Fibroblast of skin of right biceps (primary cell): Measurements from ENCODE around the gene SLC16A3.
"Not testable (repeated sequence)": the region's sequence is repeated elsewhere in the genome, so short reads cannot be mapped to it uniquely, and the experiment has no call there.

Source experiments
- DNase-seq: peaks from one replicate; pipeline ENCODE4 v3.0.0-alpha.2; 2013

Gene SLC16A3

DNA sequence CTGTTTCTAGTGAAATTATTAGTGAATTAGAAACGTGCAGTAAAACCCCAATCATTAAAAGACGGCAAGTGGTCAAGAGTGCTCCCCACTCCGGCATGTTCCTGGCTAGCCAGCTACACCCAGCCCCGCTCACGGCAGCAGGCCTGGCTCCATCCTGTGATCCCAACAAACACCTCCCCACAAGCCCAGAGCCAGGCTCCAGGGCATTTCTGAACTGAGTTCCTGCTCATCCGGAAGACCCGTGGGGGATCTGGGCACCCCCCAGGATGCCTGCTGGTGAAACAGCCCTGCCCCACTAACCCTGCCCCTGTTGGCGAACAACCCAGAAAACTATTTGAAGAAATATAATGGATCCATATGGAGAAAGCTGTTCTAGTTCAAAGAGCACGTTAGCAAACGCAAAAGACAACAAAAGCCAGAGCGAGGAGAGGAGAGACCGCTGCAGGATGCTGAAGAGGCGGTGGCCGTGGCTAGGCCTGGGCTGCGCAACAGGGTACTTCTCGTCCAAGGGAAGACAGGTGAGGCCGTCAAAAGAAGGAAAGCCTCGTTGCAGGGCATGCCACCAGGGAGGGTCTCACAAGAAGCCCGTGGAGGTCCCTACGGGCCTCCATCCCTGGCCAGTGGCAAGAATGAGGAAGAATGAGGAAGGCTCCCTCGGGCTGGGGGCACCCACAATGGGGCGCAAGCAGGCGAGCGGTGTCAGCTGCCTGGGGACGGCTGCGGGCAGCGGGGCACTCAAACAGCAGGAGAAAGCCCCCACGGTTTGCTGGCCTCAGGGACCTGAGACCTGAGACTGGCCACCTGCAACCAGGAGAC lies 19.2 kb downstream of the SLC16A3 start:
- no peak for DNase-seq

- DNase-seq: no peak
Observed at GRCh38 chr17:82248815-82249674, 20.2 kb downstream of the SLC16A3 start.

GRCh38 chr17:82249896-82250581 lies 21.2 kb downstream of the SLC16A3 start:
- no peak for DNase-seq

DNA sequence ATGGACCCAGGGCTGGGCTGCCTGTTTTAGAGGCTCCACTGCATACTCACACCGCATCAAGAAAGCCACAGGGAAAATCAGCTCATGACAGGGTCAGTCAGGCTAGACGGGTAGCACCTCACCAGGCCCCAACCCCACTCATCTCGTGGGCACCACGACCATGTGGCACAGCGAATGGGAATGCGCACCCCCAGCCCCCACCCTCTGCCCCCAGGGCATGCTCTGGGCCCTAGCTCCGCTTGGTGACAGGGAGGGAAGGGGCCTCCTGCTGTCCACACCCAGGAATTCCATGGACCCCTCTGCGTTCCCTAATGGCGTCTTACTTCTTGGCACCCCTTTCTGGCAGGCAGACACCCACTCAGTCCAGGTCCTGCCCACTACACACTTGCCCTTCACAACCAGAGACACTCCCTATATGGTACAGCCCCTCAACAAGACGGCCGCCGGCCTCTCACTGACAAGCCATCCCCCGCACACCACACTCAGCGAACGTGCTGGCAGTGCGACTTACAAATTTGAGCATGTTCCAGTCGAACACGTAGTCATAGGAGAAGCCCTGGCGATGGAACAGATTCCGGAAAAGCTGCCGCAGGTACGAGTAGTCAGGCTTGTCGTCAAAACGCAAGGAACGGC lies 22.1 kb downstream of the SLC16A3 start:
- no peak for DNase-seq

DNA sequence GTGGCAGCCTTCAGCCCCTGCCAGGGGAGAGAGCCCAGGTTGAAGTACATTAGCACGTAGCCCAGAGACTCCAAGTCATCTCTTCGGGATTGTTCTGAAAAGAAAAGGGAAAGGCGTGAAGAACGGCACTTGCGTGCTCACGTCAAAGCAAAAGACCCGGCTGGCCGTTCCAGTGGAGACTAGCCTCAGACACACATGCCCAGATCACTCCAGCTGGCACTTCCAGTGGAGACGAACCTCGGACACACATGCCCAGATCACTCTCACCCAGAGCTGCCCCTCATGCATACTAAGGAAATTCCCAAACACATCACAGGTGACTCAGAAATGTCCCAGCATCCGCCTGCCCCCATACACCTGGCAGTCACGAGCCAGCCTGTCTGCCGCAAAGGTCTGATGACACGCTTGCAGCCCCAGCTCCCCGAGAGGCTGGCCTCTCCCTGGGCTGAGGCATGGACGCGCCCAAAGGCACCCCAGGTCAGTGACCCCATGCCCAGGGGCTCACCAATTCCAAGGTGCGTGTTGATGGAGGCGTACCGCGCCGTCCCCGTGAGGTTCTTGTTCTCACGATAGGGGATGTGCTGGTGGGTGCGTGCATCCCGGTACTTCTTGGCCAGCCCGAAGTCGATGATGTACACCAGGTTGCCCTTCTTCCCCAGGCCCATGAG lies 23.8 kb downstream of the SLC16A3 start:
- no peak for DNase-seq

- DNase-seq: no peak
Observed at GRCh38 chr17:82253179-82253544, 24.3 kb downstream of the SLC16A3 start.

DNA sequence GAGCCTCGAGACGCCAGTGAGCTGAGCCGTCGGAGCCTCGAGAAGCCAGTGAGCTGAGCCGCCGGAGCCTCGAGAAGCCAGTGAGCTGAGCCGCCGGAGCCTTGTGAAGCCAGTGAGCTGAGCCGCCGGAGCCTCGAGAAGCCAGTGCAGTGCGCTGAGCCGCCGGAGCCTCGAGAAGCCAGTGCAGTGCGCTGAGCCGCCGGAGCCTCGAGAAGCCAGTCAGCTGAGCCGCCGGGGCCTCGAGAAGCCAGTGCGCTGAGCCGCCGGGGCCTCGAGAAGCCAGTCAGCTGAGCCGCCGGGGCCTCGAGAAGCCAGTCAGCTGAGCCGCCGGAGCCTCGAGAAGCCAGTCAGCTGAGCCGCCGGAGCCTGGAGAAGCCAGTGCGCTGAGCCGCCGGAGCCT lies 25.3 kb downstream of the SLC16A3 start:
- not testable (repeated sequence) for DNase-seq

DNA sequence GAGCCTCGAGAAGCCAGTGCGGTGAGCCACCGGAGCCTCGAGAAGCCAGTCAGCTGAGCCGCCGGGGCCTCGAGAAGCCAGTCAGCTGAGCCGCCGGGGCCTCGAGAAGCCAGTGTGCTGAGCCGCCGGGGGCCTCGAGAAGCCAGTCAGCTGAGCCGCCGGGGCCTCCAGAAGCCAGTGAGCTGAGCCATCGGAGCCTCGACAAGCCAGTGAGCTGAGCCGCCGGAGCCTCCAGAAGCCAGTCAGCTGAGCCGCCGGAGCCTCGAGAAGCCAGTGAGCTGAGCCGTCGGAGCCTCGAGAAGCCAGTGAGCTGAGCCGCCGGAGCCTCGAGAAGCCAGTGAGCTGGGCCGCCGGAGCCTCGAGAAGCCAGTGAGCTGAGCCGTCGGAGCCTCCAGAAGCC lies 25.9 kb downstream of the SLC16A3 start:
- DNase-seq: not testable (repeated sequence)

DNA sequence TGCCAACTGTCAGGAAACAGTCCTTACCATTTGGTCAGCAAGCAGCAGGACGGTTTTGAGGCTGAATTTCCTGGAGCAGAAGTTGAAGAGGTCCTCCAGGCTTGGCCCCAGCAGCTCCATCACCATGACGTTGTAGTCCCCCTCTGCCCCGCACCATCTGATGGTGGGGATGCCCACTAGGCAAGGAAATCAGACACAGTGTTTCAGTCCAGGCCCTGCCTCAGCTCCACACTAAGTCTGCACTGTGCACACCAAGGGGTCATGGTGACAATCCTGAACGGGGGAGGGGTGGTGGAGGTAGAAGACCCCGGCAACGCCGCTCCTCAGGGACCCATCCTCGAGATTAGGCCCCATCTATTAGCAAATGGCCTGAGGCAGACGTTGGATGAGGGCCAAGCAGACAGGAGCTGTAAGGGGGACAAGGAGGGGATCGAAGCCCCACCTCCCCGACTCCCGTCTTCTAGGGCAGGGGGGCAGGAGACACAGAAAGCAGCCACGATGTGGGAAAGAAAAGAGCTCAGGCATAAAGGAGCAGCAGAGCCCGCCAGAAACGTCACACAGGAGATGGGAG lies 26.6 kb downstream of the SLC16A3 start:
- no peak for DNase-seq

DNA sequence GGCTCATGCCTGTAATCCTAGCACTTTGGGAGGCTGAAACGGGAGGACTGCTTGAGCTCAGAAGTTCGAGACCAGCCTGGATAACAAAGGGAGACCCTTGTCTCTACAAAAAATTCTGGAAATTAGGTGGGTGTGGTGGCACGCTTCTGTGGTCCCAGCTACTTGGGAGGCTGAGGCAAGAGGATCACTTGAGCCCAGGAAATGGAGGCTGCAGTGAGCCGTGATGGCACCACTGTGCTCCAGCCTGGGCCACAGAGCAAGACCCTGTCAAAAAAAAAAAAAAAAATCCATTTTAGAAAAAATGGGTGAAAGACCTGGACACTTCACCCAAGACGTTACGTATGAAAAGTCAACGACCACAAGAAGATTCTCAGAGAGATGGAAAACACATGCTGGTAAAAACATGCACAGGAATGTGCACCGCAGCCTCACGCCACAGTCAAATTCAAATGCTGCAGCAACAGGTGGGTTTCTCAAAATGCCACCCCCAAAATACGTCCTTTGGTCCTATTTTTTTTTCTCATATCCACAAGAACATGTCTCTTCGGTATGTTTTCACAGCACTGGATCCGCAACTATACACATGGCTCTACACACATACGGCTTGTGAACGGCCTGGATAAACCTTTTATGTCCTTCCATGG lies 27.5 kb downstream of the SLC16A3 start:
- no peak for DNase-seq

DNA sequence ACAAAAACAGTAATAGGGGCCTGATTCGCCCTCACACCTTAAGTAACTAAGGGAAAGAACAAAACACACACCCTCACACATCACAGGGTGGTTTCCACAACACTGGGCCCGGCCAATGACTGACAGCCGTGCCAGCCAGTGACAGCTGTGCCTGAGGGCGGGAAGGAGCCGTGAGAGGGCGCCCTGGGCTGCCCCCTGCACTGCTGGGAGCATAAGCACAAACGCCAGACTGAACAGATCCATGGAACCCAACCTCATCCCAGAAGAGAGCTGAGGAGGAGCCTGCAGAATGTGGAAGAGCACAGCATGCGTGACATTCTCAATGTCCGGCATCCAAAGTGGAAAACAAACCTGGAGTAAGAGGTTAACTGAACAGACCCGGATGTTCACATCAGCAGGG lies 28.6 kb downstream of the SLC16A3 start:
- no peak for DNase-seq

- no peak for DNase-seq
Observed at GRCh38 chr17:82258555-82258954, 29.7 kb downstream of the SLC16A3 start.

DNA sequence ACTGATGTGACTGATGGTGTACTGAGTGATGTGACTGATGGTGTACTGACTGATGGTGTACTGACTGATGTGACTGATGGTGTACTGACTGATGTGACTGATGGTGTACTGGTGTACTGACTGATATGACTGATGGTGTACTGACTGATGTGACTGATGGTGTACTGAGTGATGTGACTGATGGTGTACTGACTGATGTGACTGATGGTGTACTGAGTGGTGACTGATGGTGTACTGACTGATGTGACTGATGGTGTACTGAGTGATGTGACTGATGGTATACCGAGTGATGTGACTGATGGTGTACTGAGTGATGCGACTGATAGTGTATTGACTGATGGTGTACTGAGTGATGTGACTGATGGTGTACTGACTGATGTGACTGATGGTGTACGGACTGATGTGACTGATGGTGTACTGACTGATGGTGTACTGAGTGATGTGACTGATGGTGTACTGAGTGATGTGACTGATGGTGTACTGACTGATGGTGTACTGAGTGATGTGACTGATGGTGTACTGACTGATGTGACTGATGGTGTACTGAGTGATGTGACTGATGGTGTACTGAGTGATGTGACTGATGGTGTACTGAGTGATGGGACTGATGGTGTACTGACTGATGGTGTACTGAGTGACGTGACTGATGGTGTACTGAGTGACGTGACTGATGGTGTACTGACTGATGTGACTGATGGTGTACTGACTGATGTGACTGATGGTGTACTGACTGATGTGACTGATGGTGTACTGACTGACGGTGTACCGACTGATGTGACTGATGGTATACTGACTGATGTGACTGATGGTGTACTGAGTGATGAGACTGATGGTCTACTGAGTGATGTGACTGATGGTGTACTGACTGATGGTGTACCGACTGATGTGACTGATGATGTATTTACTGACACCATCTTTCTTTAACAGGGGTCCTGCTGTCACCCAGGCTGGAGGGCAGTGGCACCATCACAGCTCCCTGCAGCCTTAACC lies 31.4 kb downstream of the SLC16A3 start:
- not testable (repeated sequence) for DNase-seq

DNA sequence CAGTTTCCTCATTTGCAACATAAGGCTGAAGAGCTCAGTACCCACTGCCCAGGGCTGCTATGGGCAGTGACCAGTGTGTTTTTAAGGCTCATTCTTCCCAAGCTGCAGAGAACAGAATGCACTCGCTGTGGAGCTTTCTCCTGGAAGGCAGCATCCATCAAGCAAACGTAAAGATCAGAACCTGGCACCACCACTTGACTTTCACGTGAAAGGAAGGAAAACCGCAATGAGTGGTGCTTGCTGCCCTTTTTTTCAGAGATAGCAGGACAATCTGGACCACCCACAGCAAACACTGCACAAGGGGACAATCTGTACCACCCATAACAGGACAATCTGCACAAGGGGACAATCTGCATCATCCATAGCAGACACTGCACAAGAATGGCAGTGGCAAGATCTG lies 33.5 kb downstream of the SLC16A3 start:
- DNase-seq: no peak

DNA sequence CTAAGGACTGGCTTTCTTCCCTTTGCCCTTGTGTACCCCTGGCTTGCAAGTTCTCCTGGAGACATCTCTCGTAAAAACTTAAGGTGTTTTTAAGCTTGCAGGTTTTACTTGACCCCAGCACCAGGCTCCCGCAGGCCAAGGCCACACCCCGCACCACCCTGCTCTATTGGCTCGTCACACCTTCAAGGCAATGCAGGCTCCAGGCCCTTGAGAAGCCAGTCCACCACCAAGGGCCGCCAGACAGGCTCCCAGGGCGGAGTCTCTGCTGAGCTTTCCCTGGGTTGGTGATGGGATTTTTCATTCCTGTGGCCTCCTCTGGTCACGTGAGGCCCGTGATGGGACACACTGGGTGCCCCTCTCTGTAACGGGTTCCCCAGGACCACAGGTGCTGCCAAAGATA lies 34.8 kb downstream of the SLC16A3 start:
- no peak for DNase-seq

- DNase-seq: no peak
Observed at GRCh38 chr17:82266142-82266541, 37.3 kb downstream of the SLC16A3 start.

DNA sequence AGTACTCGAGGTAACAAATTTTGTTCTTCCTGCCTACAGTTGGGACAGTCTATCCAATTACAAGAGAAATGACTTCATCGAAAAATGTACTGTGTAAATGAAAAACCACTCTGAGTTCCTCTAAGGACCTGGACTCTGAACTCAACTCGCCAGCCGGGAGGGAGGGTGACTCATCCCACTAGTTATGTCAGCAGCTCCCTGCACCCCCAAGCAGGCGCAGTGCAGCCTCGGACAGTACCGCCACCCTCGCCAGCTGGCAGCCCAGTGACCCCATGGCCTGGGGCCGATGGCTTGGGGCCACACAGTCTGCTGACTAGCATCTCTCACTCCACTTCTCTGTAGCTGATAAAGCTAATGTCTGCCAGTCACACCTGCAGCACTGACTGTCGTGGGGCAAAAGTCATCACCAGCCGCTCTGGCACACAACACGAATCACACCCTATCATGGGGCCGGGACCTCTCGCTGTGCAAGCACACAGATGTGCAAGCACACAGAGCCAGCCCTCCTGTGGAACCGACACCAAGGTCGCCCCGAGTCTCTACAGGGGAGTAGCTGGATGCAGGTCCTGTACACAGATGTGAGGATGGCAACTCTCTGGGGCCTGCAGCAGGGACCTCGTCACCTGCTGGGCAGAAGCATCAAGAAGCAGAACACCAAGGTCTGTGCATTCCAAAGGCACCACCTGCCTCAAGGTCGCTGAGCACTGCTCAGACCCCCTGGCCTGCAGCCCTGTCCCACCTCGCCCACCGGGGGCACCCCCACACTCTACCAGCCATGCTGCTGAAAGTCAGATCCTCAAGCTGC lies 38.9 kb downstream of the SLC16A3 start:
- DNase-seq: peak; percentile 90

DNA sequence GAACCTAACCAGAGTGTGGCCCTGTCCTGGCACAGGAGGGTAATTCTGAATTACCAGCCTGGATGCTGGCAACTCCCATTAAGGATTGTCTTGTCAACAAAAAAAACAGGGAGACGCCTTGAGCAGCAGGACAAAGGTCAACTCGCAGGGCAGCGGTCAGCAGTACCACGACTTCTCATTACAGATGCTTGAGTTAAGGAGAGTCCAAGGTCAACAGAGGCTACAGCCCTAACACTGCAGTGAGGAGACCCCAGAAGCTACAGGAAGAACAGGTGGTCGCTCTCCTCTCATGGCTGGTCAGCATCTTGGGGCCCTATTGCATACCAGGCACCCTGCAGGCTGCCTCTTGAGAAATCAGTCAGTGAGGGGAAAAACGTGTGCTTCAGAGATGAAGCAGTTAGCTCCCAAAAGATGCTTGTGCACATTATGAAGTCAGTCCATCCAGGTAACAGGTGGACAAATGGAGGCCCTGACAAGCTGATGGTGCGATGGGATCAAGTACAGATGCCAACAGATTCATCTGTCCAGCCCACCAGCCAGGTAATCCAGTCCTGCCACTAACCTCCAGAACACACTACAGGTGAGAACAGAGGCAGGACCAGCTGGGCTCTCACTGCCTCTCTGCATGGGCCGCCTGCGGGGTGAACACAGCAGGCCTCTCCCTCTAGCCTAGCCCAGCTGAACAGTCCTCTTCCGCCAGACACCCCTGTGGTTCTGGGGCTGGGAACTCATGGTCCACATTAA lies 40.5 kb downstream of the SLC16A3 start:
- no peak for DNase-seq
